ENCODE measurements around the gene PAQR5. TPM values are rescaled to one million over a fixed set of nuclear protein-coding genes. Genes with fewer than 3 reads are reported as not detected.

The PAQR5 gene
- total and polyA plus RNA-seq, 4 donors, result 0.19 to 1.1 (median 0.53) TPM

- TF ChIP-seq REST (IDR thresholded peaks at IDR 0.05), result no peak
These were observed 113.6 kb downstream of the PAQR5 start (continued) for GRCh38 chr15:69412274-69412673.

GRCh38 chr15:69412701-69413100 is 114.0 kb downstream of the PAQR5 start:
- TF ChIP-seq JUND (IDR thresholded peaks at IDR 0.05) (no peak), RAD21 (IDR thresholded peaks at IDR 0.05) (no peak), YY1 (IDR thresholded peaks at IDR 0.05) (no peak), SP1 (IDR thresholded peaks at IDR 0.05) (no peak), FOXA1 (IDR thresholded peaks at IDR 0.05) (no peak), ATF3 (IDR thresholded peaks at IDR 0.05) (no peak), HNF4A (conservative IDR thresholded peaks at IDR 0.05) (no peak), TAF1 (conservative IDR thresholded peaks at IDR 0.05) (no peak), NR2F2 (IDR thresholded peaks at IDR 0.05) (no peak), RXRA (IDR thresholded peaks at IDR 0.05) (no peak), HNF4G (IDR thresholded peaks at IDR 0.05) (no peak), EGR1 (IDR thresholded peaks at IDR 0.05; ENCODE audit: low read depth in 2 of 2) (no peak), GABPA (IDR thresholded peaks at IDR 0.05 in 1 of 2, conservative IDR thresholded peaks at IDR 0.05 in 1 of 2) (no peak), REST (IDR thresholded peaks at IDR 0.05) (no peak), CTCF (IDR thresholded peaks at IDR 0.05; ENCODE audit: low read depth, low read length, missing input control) (no peak), MAX (IDR thresholded peaks at IDR 0.05) (no peak), ZBTB33 (IDR thresholded peaks at IDR 0.05) (no peak), FOXA2 (IDR thresholded peaks at IDR 0.05) (no peak)
- Histone ChIP-seq H3K27ac (ENCODE audit: low read depth in 1 of 2, low read length in 2 of 2) (no peak overlapping the region), H3K27me3 (ENCODE audit: control insufficient read depth in 4 of 4, insufficient read depth in 4 of 4, low read length in 3 of 4) (peaks cover 0 to 4% (median 0%) of the 10 kb centered on the region in 4 donors), H3K36me3 (ENCODE audit: control insufficient read depth in 4 of 4, insufficient read depth in 3 of 4, low read depth in 1 of 4, low read length in 3 of 4) (no peaks in the 10 kb centered on the region), H3K9me3 (ENCODE audit: control insufficient read depth in 4 of 4, low read length in 3 of 4) (no peaks in the 10 kb centered on the region), H3K4me3 (ENCODE audit: low read depth in 1 of 3, low read length in 3 of 3) (no peak overlapping the region), H3K4me1 (ENCODE audit: control insufficient read depth in 4 of 4, insufficient read depth in 4 of 4, low read length in 3 of 4) (peaks cover 2 to 11% (median 6%) of the 10 kb centered on the region in 4 donors), H3K9ac (ENCODE audit: low read depth in 1 of 2, low read length in 2 of 2) (no peak overlapping the region)
- DNase-seq (ENCODE audit: low spot score), result no peak
- 77% methylated on average over 1 of the region's 1 CpG for WGBS

Data from liver (tissue), 9 donors.